Stimulated activated CD8-positive, alpha-beta memory T cell treated with anti-CD3 and anti-CD28 coated beads, Interleukin-15, amount 100 ng/mL, for 1 hour (primary cell): ENCODE data around the gene ATE1.

Experiments used
- DNase-seq: peaks from one replicate; pipeline ENCODE4 v3.0.0-alpha.2; 2020; ENCODE audit warnings: low read depth

ATE1 gene

GRCh38 chr10:121870413-121870812, 57.4 kb downstream of the ATE1 start:
- no peak for DNase-seq

GRCh38 chr10:121865554-121865953, 62.3 kb downstream of the ATE1 start:
- DNase-seq: no peak

GRCh38 chr10:121864653-121865052, 63.2 kb downstream of the ATE1 start:
- DNase-seq: no peak

- DNase-seq: no peak
Observed at GRCh38 chr10:121864168-121864567, 63.7 kb downstream of the ATE1 start.

- DNase-seq: no peak
Observed at GRCh38 chr10:121862649-121863048, 65.2 kb downstream of the ATE1 start.

GRCh38 chr10:121862042-121862441, 65.8 kb downstream of the ATE1 start:
- DNase-seq: no peak

GRCh38 chr10:121860810-121861209, 67.0 kb downstream of the ATE1 start:
- no peak for DNase-seq

GRCh38 chr10:121854809-121855445, 72.9 kb downstream of the ATE1 start:
- no peak for DNase-seq

- DNase-seq: no peak
Observed at GRCh38 chr10:121853950-121854349, 73.9 kb downstream of the ATE1 start.

- DNase-seq: no peak
Observed at GRCh38 chr10:121851786-121852185, 76.0 kb downstream of the ATE1 start.

GRCh38 chr10:121848082-121848481, 79.7 kb downstream of the ATE1 start:
- DNase-seq: no peak

- DNase-seq: no peak
Observed at GRCh38 chr10:121846555-121846954, 81.3 kb downstream of the ATE1 start.

- no peak for DNase-seq
Observed at GRCh38 chr10:121845044-121845784, 82.6 kb downstream of the ATE1 start.

- no peak for DNase-seq
Observed at GRCh38 chr10:121844537-121844936, 83.3 kb downstream of the ATE1 start.

- no peak for DNase-seq
Observed at GRCh38 chr10:121843379-121843778, 84.5 kb downstream of the ATE1 start.

GRCh38 chr10:121841862-121842261, 86.0 kb downstream of the ATE1 start:
- no peak for DNase-seq

GRCh38 chr10:121838931-121839330, 88.9 kb downstream of the ATE1 start:
- DNase-seq: no peak

- no peak for DNase-seq
Observed at GRCh38 chr10:121838149-121838548, 89.7 kb downstream of the ATE1 start.

GRCh38 chr10:121836171-121836570, 91.7 kb downstream of the ATE1 start:
- DNase-seq: no peak

GRCh38 chr10:121835376-121835775, 92.5 kb downstream of the ATE1 start:
- no peak for DNase-seq

- DNase-seq: no peak
Observed at GRCh38 chr10:121834757-121835156, 93.1 kb downstream of the ATE1 start.

- no peak for DNase-seq
Observed at GRCh38 chr10:121833387-121833786, 94.4 kb downstream of the ATE1 start.

- no peak for DNase-seq
Observed at GRCh38 chr10:121832647-121833046, 95.2 kb downstream of the ATE1 start.

- no peak for DNase-seq
Observed at GRCh38 chr10:121831777-121832176, 96.1 kb downstream of the ATE1 start.
